HCT116 (cell line): ENCODE data around the gene P4HB. TPM values are rescaled to one million over a fixed set of nuclear protein-coding genes. Genes with fewer than 3 reads are reported as not detected.

Source experiments
- ATAC-seq: fragments of 200-7000 bp; cut with Tn5 transposase; 2 replicates; pipeline ENCODE4 v1.9.1; 2020; ENCODE audit warnings: mild to moderate bottlenecking, moderate library complexity
- BruUV-seq: library from RNA; stranded (reverse); fragments of 400-500 nt; replicated peaks from 2 replicates; lab custom pipeline; 2021; lab: Mats Ljungman, UMichigan
- CTCF ChIA-PET: fragments of 300-600 bp; sonication (Branson Sonifier 250); formaldehyde crosslinking; loops from one replicate; lab custom pipeline; 2021; ENCODE audit warnings: antibody characterized with exemption; lab: Charles Lee
- POLR2A ChIA-PET: fragments of 300-600, 350-600 bp; sonication (Branson Sonifier 250); formaldehyde crosslinking; loops from one replicate; lab custom pipeline; 2021; ENCODE audit warnings: antibody characterized with exemption; lab: Charles Lee
- RAD21 ChIA-PET, 2 experiments: fragments of 300-600 bp; sonication (Branson Sonifier 250); formaldehyde crosslinking; loops; one replicate each; lab custom pipeline; 2023; ENCODE audit warnings: low total read pairs in 2 of 2; ENCODE audit not compliant: uncharacterized antibody in 2 of 2, unreplicated experiment in 2 of 2, low non-redundant PET in 1 of 2; lab: Charles Lee
- DNase-seq: peaks from one replicate; pipeline ENCODE4 v3.0.0-alpha.2; 2010; ENCODE audit warnings: low read depth, low spot score
- H2AFZ ChIP-seq: fragments of 200-600 bp; shearing (Covaris generic), sonication (generic); 2 replicates; pipeline ENCODE4 v1.6.1; 2017; ENCODE audit warnings: low read depth, mixed run types, mixed read lengths, antibody characterized with exemption, low read length; ENCODE audit not compliant: poor library complexity, severe bottlenecking
- H3K27ac ChIP-seq: 2 replicates; pipeline ENCODE4 v1.5.1; 2012; ENCODE audit warnings: low read depth, low read length
- H3K27me3 ChIP-seq: fragments of 200-600 bp; sonication (generic); 2 replicates; pipeline ENCODE4 v1.6.1; 2016; ENCODE audit warnings: mixed run types, low read length, mixed read lengths; ENCODE audit not compliant: insufficient read depth
- H3K36me3 ChIP-seq, 2 experiments: fragments of 200-500 bp in 1 of 2; fragments of 200-600 bp in 1 of 2; sonication (Bioruptor generic) in 1 of 2; sonication (generic) in 1 of 2; 2 replicates each; pipeline versions ENCODE4 v1.5.1 to v1.6.1; 2014 to 2016; ENCODE audit warnings: low read length in 2 of 2, inconsistent platforms in 1 of 2, mixed read lengths in 1 of 2, mixed run types in 1 of 2; ENCODE audit not compliant: insufficient read depth in 2 of 2, control insufficient read depth in 1 of 2
- H3K4me1 ChIP-seq, 2 experiments: fragments of 200-600 bp in 1 of 2; sonication (generic) in 1 of 2; 2 replicates each; pipeline versions ENCODE4 v1.5.1 to v1.6.1; 2012 to 2017; ENCODE audit warnings: low read length in 2 of 2, inconsistent platforms in 1 of 2, mild to moderate bottlenecking in 1 of 2, mixed read lengths in 1 of 2, mixed run types in 1 of 2, moderate library complexity in 1 of 2; ENCODE audit not compliant: insufficient read depth in 2 of 2, control insufficient read depth in 1 of 2
- H3K4me2 ChIP-seq: fragments of 200-600 bp; sonication (generic); 2 replicates; pipeline ENCODE4 v1.6.1; 2017; ENCODE audit warnings: mixed run types, low read length, mixed read lengths
- H3K4me3 ChIP-seq, 2 experiments: fragments of 200-600 bp in 1 of 2; sonication (generic) in 1 of 2; replicated peaks in 1 of 2; 2 replicates each; pipeline ENCODE4 v1.5.1; 2011 to 2016; ENCODE audit warnings: low read length in 2 of 2, control low read depth in 1 of 2, low read depth in 1 of 2, mild to moderate bottlenecking in 1 of 2, mixed read lengths in 1 of 2, mixed run types in 1 of 2
- H3K79me2 ChIP-seq: fragments of 200-600 bp; sonication (generic); 2 replicates; pipeline ENCODE4 v1.6.1; 2017; ENCODE audit warnings: mild to moderate bottlenecking, mixed run types, low read length, moderate library complexity, mixed read lengths; ENCODE audit not compliant: insufficient read depth
- H3K9ac ChIP-seq: fragments of 200-600 bp; sonication (generic); 2 replicates; pipeline ENCODE4 v1.6.1; 2016; ENCODE audit warnings: low read length, mixed read lengths
- H3K9me2 ChIP-seq: fragments of 200-600 bp; sonication (generic), shearing (Covaris generic); 2 replicates; pipeline ENCODE4 v1.6.1; 2017; ENCODE audit warnings: mixed run types, mild to moderate bottlenecking, moderate library complexity; ENCODE audit not compliant: insufficient read depth
- H3K9me3 ChIP-seq, 2 experiments: fragments of 200-500 bp in 1 of 2; fragments of 200-600 bp in 1 of 2; sonication (Bioruptor generic) in 1 of 2; sonication (generic) in 1 of 2; 2 replicates each; pipeline ENCODE4 v1.6.1; 2014 to 2017; ENCODE audit warnings: low read length in 2 of 2, mixed read lengths in 2 of 2, inconsistent platforms in 1 of 2, low read depth in 1 of 2, mild to moderate bottlenecking in 1 of 2, mixed run types in 1 of 2, moderate library complexity in 1 of 2; ENCODE audit not compliant: control insufficient read depth in 1 of 2, insufficient read depth in 1 of 2
- H4K20me1 ChIP-seq: fragments of 200-600 bp; sonication (generic), shearing (Covaris generic); 2 replicates; pipeline ENCODE4 v1.6.1; 2017; ENCODE audit warnings: mixed run types, mild to moderate bottlenecking, moderate library complexity; ENCODE audit not compliant: insufficient read depth
- JUND ChIP-seq: IDR thresholded peaks from 2 replicates; pipeline ENCODE4 v1.6.1; 2012
- MAX ChIP-seq: IDR thresholded peaks from 2 replicates; pipeline ENCODE4 v1.6.1; 2012
- SIN3A ChIP-seq: IDR thresholded peaks from 2 replicates; pipeline ENCODE4 v1.6.1; 2012; ENCODE audit warnings: low read depth
- intact Hi-C: fragments of 100-400 bp; cut with micrococcal nuclease; formaldehyde crosslinking; loops from 2 replicates; pipeline ENCODE4 v1.10.0; 2022
- total RNA-seq: library from RNA; stranded (reverse); gene quantifications from one replicate; pipeline ENCODE4 v1.2.1, GENCODE V29; 2021; ENCODE audit not compliant: unreplicated experiment

P4HB gene
- total RNA-seq, 1 experiment from 2014 or later, result 1,043 TPM

DNA sequence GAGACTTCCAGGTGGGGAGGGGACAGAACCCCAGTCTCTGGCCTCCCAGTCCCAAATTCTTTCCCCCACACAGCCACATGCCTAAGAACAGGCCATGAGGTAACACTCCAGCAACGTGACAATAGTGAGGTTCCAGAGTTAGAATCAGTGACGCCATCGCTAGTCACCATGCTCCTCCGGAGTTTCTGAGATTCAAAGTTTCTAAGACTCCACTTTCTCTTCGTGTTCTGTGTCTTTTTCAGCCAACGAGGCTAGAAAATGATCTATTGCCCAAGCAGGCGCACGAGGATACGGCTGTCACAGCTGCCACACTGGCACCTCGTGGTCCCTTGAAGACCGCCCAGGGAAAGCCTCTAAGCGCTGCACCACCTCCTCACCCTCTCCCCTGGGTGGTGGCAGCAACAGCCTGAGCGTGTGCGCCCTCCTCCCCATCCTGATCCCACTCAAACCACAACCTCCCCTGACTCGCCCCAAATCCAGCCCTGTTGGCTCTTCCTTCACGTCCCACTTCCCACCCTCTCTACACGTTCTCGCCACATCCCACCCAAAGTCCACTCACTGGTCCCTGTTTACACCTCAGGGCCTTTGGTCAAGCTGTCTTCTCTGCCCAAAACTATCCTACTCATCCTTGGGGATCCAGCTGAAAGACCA, 28.3 kb downstream of the P4HB start:
- Histone ChIP-seq H3K4me1 (peaks cover 17 to 32% of the 10 kb centered on the region in 2 experiments), H3K79me2 (peaks cover 15% of the 10 kb centered on the region), H3K9ac (peak overlapping the region; percentile 86), H3K4me2 (peak overlapping the region; percentile 97), H3K4me3 (peak overlapping the region; percentile 78 to 89), H3K36me3 (0 out of 4 replicates have a peak, but pooled peaks cover 0 to 7% of the 10 kb centered on the region in 2 experiments), H3K9me3 (no peaks in the 10 kb centered on the region), H4K20me1 (no peaks in the 10 kb centered on the region), H3K27me3 (no peaks in the 10 kb centered on the region), H3K27ac (peak overlapping the region; percentile 93), H3K9me2 (no peaks in the 10 kb centered on the region), H2AFZ (no peak overlapping the region)
- BruUV-seq, result TSS peak; percentile 77
- TF ChIP-seq SIN3A, result no peak
- TF ChIP-seq MAX, result peak; percentile 21; the same call in 1 of the 2 replicates
- RAD21 ChIA-PET, result no interaction called here
- ATAC-seq (no peak), DNase-seq (no peak)
- POLR2A ChIA-PET, result interaction anchor here (1.0 kb wide), 1 partner anchor 112 kb away, joined by 3 read pairs; no protein-coding TSS in a partner anchor
- intact Hi-C loops, result loop anchor here (2.0 kb wide), 1 partner anchor 29 kb away; the partner anchor contains the start of gene P4HB
- CTCF ChIA-PET, result interaction anchor here (2.1 kb wide), 1 partner anchor 10 kb away, joined by 10 read pairs; no protein-coding TSS in a partner anchor

- BruUV-seq, result no TSS peak
- peak overlapping the region; percentile 86 for H3K9ac ChIP-seq
- H4K20me1 ChIP-seq, result no peaks in the 10 kb centered on the region
- ATAC-seq (no peak), DNase-seq (no peak)
- POLR2A ChIA-PET, result interaction anchor here (1.0 kb wide), 1 partner anchor 119 kb away, joined by 4 read pairs; no protein-coding TSS in a partner anchor
- peaks cover 15% of the 10 kb centered on the region for H3K79me2 ChIP-seq
- no peaks in the 10 kb centered on the region for H3K9me3 ChIP-seq
- RAD21 ChIA-PET, result no interaction called here
- H3K27ac ChIP-seq, result peak overlapping the region; percentile 93
- H3K4me3 ChIP-seq, result peak overlapping the region; percentile 78 to 89
- H3K4me1 ChIP-seq, result peaks cover 17 to 32% of the 10 kb centered on the region in 2 experiments
- intact Hi-C loops, result no loop called here
- H3K4me2 ChIP-seq, result peak overlapping the region; percentile 97
- TF ChIP-seq JUND, result no peak
- peak; percentile 23; the same call in 1 of the 2 replicates for TF ChIP-seq MAX
- TF ChIP-seq, all 23 proteins: peak for 1
- H3K27me3 ChIP-seq, result no peaks in the 10 kb centered on the region
- H2AFZ ChIP-seq, result no peak overlapping the region
- CTCF ChIA-PET, result no interaction called here
- H3K36me3 ChIP-seq, result 0 out of 4 replicates have a peak, but pooled peaks cover 0 to 7% of the 10 kb centered on the region in 2 experiments
- H3K9me2 ChIP-seq, result no peaks in the 10 kb centered on the region
Observed at GRCh38 chr17:81831563-81831956, 28.8 kb downstream of the P4HB start.
